Measurements from ENCODE around the gene HOGA1. TPM values are rescaled to one million over a fixed set of nuclear protein-coding genes. Genes with fewer than 3 reads are reported as not detected.

Gene HOGA1
- total RNA-seq, 1 donor: 0.72 TPM

- H3K4me3 ChIP-seq (ENCODE audit: low read depth, low read length): no peak overlapping the region
- no peak for TF ChIP-seq CTCF (IDR thresholded peaks at IDR 0.05; ENCODE audit: insufficient read depth, low read length)
- DNase-seq (ENCODE audit: low read depth): no peak
Measured at GRCh38 chr10:97627731-97628130, 43.5 kb downstream of the HOGA1 start.

- TF ChIP-seq CTCF (IDR thresholded peaks at IDR 0.05; ENCODE audit: insufficient read depth, low read length): no peak
Measured at GRCh38 chr10:97628228-97628627, 44.0 kb downstream of the HOGA1 start.

DNA sequence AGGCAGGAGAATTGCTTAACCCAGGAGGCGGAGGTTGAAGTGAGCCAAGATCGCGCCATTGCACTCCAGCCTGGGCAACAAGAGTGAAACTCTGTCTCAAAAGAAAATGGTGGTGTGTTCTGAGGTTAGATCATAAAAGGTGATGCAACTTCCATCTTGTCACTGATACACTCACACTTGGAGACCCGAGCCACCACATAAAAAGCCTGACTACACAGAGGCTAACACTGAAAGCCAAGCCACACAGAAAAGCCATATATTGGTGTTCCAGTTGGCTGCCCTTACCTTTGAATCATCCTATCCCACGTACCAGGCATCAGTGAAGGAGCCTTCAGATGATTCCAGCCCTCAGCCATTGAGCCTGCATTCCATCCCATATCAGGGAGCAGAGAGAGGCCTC is 45.1 kb downstream of the HOGA1 start:
- no peak for TF ChIP-seq CTCF (IDR thresholded peaks at IDR 0.05; ENCODE audit: insufficient read depth, low read length)
- DNase-seq (ENCODE audit: low read depth): no peak
- H3K4me3 ChIP-seq (ENCODE audit: low read depth, low read length): no peak overlapping the region

More at GRCh38 chr10:97628228-97628627, 44.0 kb downstream of the HOGA1 start:
- no peak overlapping the region for H3K4me3 ChIP-seq (ENCODE audit: low read depth, low read length)
- no peak for DNase-seq (ENCODE audit: low read depth)

- H3K4me3 ChIP-seq (ENCODE audit: low read depth, low read length): no peak overlapping the region
- no peak for TF ChIP-seq CTCF (IDR thresholded peaks at IDR 0.05; ENCODE audit: insufficient read depth, low read length)
- DNase-seq (ENCODE audit: low read depth): no peak
Measured at GRCh38 chr10:97631098-97631497, 46.9 kb downstream of the HOGA1 start.

GRCh38 chr10:97632949-97633884 is 49.0 kb downstream of the HOGA1 start, which contains the start of gene MORN4:
TSS of gene MORN4 (minus strand) at chr10:97633500. CDS start at chr10:97619653, 13,847 bp downstream.
- DNase-seq (ENCODE audit: low read depth): peak; percentile 90
- no peak for TF ChIP-seq CTCF (IDR thresholded peaks at IDR 0.05; ENCODE audit: insufficient read depth, low read length)

DNA sequence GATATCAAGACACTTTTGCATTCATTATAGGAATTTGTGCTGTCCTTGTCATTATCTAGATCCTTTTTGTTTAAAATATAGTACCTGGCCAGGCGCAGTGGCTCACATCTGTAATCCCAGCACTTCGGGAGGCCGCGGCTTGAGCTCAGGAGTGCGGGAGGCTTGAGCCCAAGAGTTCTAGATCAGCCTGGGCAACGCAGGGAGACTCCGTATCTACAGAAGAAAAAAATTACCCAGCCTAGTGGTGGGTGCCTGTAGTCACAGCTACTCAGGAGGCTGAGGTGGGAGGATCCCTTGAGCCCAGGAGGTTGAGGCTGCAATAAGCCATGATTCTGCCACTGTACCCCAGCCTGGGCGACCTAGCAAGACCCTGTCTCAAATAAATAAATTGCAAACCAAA is 49.7 kb downstream of the HOGA1 start:
- peak; percentile 11 for TF ChIP-seq CTCF (IDR thresholded peaks at IDR 0.05; ENCODE audit: insufficient read depth, low read length)
- DNase-seq (ENCODE audit: low read depth): no peak
- peak overlapping the region; percentile 90 for H3K4me3 ChIP-seq (ENCODE audit: low read depth, low read length)

More at GRCh38 chr10:97632949-97633884, 49.0 kb downstream of the HOGA1 start, which contains the start of gene MORN4:
- peak within 1 kb of the TSS; percentile 90 for H3K4me3 ChIP-seq (ENCODE audit: low read depth, low read length)

Measured in fibroblast of the aortic adventitia (primary cell).